Testis (tissue), 3 donors: ENCODE results near the gene SNRPA. TPM values are rescaled to one million over a fixed set of nuclear protein-coding genes. Genes with fewer than 3 reads are reported as not detected.

Source experiments
- DNase-seq: peaks from one replicate; pipeline ENCODE4 v3.0.0-alpha.2; 2019
- H3K27ac ChIP-seq, 2 donors: fragments of 200-600 bp; sonication (generic); one replicate each; pipeline ENCODE4 v1.5.1; 2019
- H3K27me3 ChIP-seq: fragments of 200-600 bp; sonication (generic); one replicate; pipeline ENCODE4 v1.5.1; 2019
- H3K36me3 ChIP-seq: fragments of 200-600 bp; sonication (generic); one replicate; pipeline ENCODE4 v1.5.1; 2017; ENCODE audit warnings: low read depth; ENCODE audit errors: missing control alignments
- H3K4me1 ChIP-seq: fragments of 200-600 bp; sonication (generic); one replicate; pipeline ENCODE4 v1.5.1; 2019
- H3K4me3 ChIP-seq, 2 donors: fragments of 200-600 bp; sonication (generic); one replicate each; pipeline ENCODE4 v1.5.1; 2017 to 2019
- H3K9me3 ChIP-seq: fragments of 200-600 bp; sonication (generic); one replicate; pipeline ENCODE4 v1.5.1; 2017
- POLR2A ChIP-seq: fragments of 450-650 bp; IDR thresholded peaks from one replicate; pipeline ENCODE4 v1.6.1; 2017; ENCODE audit warnings: antibody characterized with exemption, mild to moderate bottlenecking, moderate library complexity
- WGBS, 2 donors: methylation state at CpG; one replicate each; pipeline ENCODE4 v1.1.5; 2018; 5-methylcytosine and 5-hydroxymethylcytosine counted together
- intact Hi-C: fragments of 100-400 bp; cut with DNase I; formaldehyde crosslinking; loops from one replicate; pipeline ENCODE4 v1.15.1; 2023; ENCODE audit warnings: low total_unique reads
- polyA plus RNA-seq: library from polyadenylated mRNA; stranded (reverse); fragments of 350-450 nt; fragmentation: Illumina TruSeq; extraction: RNeasy Lipid Tissue Mini Kit (QIAGEN cat#74804); gene quantifications from one replicate; pipeline ENCODE4 v1.2.3, GENCODE V29; 2014; ENCODE audit warnings: low read depth, low replicate concordance; ENCODE audit not compliant: insufficient read depth
- total RNA-seq, 2 donors: library from RNA; depleted of rRNA; stranded (reverse); fragments of >200 nt; gene quantifications; one replicate each; pipeline ENCODE4 v1.2.3, GENCODE V29; 2016
- TF ChIP-seq, protein P1 (sequence below), 3 experiments: fragments of 450-650 bp in 2 of 3; fragments of 200-600 bp in 1 of 3; sonication (generic) in 1 of 3; IDR thresholded peaks; one replicate each; pipeline ENCODE4 v1.5.1; 2016 to 2019; ENCODE audit warnings: antibody characterized with exemption in 3 of 3, mild to moderate bottlenecking in 2 of 3, moderate library complexity in 1 of 3

SNRPA gene
- total and polyA plus RNA-seq, 3 donors from 2014 or later: 67.8 to 91.5 (median 89.8) TPM

GRCh38 chr19:40791996-40792395 lies 41.0 kb downstream of the SNRPA start:
- WGBS, 2 donors: 81 to 84% methylated on average over 3 of the region's 3 CpGs
- DNase-seq: no peak
- H3K4me3 ChIP-seq: no peak overlapping the region
- no peak for TF ChIP-seq POLR2A
- TF ChIP-seq, protein P1, sequence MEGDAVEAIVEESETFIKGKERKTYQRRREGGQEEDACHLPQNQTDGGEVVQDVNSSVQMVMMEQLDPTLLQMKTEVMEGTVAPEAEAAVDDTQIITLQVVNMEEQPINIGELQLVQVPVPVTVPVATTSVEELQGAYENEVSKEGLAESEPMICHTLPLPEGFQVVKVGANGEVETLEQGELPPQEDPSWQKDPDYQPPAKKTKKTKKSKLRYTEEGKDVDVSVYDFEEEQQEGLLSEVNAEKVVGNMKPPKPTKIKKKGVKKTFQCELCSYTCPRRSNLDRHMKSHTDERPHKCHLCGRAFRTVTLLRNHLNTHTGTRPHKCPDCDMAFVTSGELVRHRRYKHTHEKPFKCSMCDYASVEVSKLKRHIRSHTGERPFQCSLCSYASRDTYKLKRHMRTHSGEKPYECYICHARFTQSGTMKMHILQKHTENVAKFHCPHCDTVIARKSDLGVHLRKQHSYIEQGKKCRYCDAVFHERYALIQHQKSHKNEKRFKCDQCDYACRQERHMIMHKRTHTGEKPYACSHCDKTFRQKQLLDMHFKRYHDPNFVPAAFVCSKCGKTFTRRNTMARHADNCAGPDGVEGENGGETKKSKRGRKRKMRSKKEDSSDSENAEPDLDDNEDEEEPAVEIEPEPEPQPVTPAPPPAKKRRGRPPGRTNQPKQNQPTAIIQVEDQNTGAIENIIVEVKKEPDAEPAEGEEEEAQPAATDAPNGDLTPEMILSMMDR (IDR thresholded peaks at IDR 0.05): no peak
- no peak overlapping the region for H3K27ac ChIP-seq
- H3K4me1 ChIP-seq: no peaks in the 10 kb centered on the region
- no peaks in the 10 kb centered on the region for H3K9me3 ChIP-seq
- no peaks in the 10 kb centered on the region for H3K36me3 ChIP-seq
- no peaks in the 10 kb centered on the region for H3K27me3 ChIP-seq
- intact Hi-C loops: no loop called here

- WGBS, 2 donors: 87 to 92% methylated on average over 13 to 14 of the region's 14 CpGs
- intact Hi-C loops: no loop called here
- H3K4me1 ChIP-seq: peaks cover 19% of the 10 kb centered on the region
- TF ChIP-seq, protein P1 (IDR thresholded peaks at IDR 0.05): no peak
- TF ChIP-seq POLR2A: no peak
- peak overlapping the region; percentile 6 to 95 for H3K27ac ChIP-seq
- H3K4me3 ChIP-seq: peak overlapping the region in 1 of 2 donors; percentile 71
- no peak for DNase-seq
- no peaks in the 10 kb centered on the region for H3K36me3 ChIP-seq
- no peaks in the 10 kb centered on the region for H3K9me3 ChIP-seq
- H3K27me3 ChIP-seq: no peaks in the 10 kb centered on the region
Measured at GRCh38 chr19:40797166-40797962, 46.4 kb downstream of the SNRPA start.

DNA sequence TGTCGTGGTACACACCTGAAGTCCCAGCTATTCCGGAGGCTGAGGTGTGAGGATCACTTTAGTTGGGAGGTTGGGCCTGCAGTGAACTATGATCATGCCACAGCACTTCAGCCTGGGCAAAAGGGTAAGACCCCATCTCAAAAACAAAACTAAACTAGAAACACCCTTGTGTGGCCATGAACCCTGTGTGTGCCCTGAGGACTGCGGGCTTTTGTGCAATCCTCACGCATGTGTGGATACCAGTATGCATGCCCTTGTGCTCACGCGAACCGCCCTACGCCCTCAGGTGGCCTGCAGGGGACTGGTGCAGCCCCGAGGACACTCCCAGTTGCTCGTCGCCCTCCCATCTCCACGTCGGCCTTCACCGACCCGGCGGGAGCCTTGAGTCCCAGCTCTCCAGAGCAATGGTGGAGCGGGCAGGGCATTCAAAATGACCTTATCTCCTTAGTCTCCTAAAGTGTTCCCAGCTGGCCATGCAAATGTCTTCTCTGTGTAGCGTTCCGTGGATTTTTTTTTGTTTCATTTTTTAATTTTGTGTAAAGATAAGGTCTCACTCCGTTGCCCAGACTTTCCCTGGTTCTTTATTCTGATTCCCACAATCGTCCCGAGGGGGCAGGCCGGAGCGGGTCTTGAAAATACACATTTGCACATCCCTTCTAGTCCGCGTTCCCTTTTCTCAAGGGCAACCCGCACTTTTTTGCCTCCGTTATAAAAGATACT lies 47.1 kb downstream of the SNRPA start:
- no peak for TF ChIP-seq POLR2A
- TF ChIP-seq, protein P1 (IDR thresholded peaks at IDR 0.05): peak; percentile 38 to 44 (median 39)
- 5 to 6% methylated on average over 22 to 28 of the region's 28 CpGs for WGBS, 2 donors
- no peaks in the 10 kb centered on the region for H3K9me3 ChIP-seq
- DNase-seq: peak; percentile 82
- intact Hi-C loops: no loop called here
- H3K4me3 ChIP-seq: peak overlapping the region; percentile 71 to 89
- no peaks in the 10 kb centered on the region for H3K27me3 ChIP-seq
- peak overlapping the region; percentile 83 to 95 for H3K27ac ChIP-seq
- H3K4me1 ChIP-seq: peaks cover 27% of the 10 kb centered on the region
- H3K36me3 ChIP-seq: no peaks in the 10 kb centered on the region

DNA sequence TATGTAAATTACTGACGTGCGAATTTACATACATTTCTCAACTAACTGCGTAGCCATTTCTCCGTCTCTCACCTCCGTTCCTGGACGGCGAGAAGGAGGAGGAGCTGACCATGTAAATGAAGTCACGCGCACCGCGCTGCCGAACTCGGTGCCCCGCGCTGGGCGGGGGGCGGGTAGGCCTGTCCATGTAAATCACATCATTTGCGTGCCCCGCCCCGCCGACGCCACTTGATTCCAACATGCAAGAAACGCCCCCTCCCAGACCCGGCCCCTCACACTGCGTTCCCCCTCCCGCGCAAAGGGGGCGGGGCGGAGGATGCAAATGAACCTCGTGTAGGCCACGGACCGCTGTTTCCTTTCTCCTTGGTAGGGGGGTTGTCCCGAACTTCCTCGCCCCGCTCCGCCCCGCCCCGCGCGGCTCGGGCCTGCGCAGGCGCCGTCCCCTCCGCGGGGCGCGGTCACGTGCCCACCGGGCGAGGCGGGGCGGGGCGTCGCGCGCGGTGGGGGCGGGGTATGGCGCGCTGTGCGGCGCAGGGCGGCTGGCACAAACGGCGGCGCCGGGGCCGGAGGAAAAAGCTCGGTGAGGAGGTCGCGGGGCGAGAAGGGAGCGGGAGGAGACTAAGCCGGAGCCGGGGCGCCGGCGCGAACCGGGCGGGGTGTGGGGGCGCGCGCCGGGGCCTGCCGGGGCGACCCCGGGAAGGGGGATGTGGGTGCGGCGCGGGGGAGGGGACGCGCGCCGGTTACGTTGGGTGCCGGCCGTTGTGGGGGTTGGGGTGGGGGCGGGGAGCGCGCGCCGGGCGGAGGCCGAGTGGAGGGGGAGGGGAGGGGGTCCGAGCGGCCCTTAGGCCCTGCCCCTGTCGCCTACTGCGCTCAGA lies 47.9 kb downstream of the SNRPA start, which contains the start of gene EGLN2:
Gene EGLN2, plus strand, starts transcription at position 509 of the 875 bp plus-strand sequence. CDS start 1,382 bp downstream, outside the sequence.
- H3K27me3 ChIP-seq: no peaks in the 10 kb centered on the region
- H3K9me3 ChIP-seq: no peaks in the 10 kb centered on the region
- TF ChIP-seq, protein P1 (IDR thresholded peaks at IDR 0.05): peak in 1 of 3 experiments; percentile 9
- TF ChIP-seq POLR2A: no peak
- H3K4me3 ChIP-seq: peak within 1 kb of the TSS; percentile 71 to 89
- DNase-seq: peak; percentile 100
- intact Hi-C loops: no loop called here
- H3K36me3 ChIP-seq: no peaks in the 10 kb centered on the region
- peaks cover 35% of the 10 kb centered on the region for H3K4me1 ChIP-seq
- H3K27ac ChIP-seq: peak within 1 kb of the TSS; percentile 95 to 96
- WGBS, 2 donors: 1% methylated on average over 20 to 71 of the region's 110 CpGs
